Neural cell (in vitro differentiated cells): ENCODE results near the gene NLGN4Y. TPM values are rescaled to one million over a fixed set of nuclear protein-coding genes. Genes with fewer than 3 reads are reported as not detected.

ENCODE experiments used
- H2AFZ ChIP-seq: fragments of 200-600, 300-800 bp; sonication (generic), shearing (Covaris generic); 2 replicates; pipeline ENCODE4 v1.6.0; 2014; ENCODE audit warnings: low read depth, mild to moderate bottlenecking, antibody characterized with exemption, low read length, moderate library complexity
- H3F3A ChIP-seq: fragments of 200-600 bp; shearing (Covaris generic); 2 replicates; pipeline ENCODE4 v1.6.1; 2016; ENCODE audit warnings: mild to moderate bottlenecking, moderate library complexity, mixed read lengths, antibody characterized with exemption, low read length; ENCODE audit not compliant: insufficient read depth, poor library complexity, severe bottlenecking
- H3K27ac ChIP-seq: fragments of 200-600, 300-800 bp; sonication (generic), shearing (Covaris generic); 2 replicates; pipeline ENCODE4 v1.5.1; 2014; ENCODE audit warnings: mild to moderate bottlenecking, low read length, moderate library complexity
- H3K27me3 ChIP-seq: fragments of 300-800, 200-600 bp; sonication (generic), shearing (Covaris generic); 2 replicates; pipeline ENCODE4 v1.6.0; 2014; ENCODE audit warnings: mild to moderate bottlenecking, low read depth, low read length, moderate library complexity; ENCODE audit not compliant: insufficient read depth
- H3K36me3 ChIP-seq: fragments of 300-800, 200-600 bp; sonication (generic), shearing (Covaris generic); 2 replicates; pipeline ENCODE4 v1.5.1; 2014; ENCODE audit warnings: mild to moderate bottlenecking, antibody characterized with exemption, low read length, moderate library complexity; ENCODE audit not compliant: insufficient read depth
- H3K4me2 ChIP-seq: fragments of 300-800, 200-600 bp; sonication (generic), shearing (Covaris generic); 2 replicates; pipeline ENCODE4 v1.6.0; 2014; ENCODE audit warnings: mild to moderate bottlenecking, low read length
- H3K4me3 ChIP-seq: fragments of 300-800, 200-600 bp; sonication (generic), shearing (Covaris generic); 2 replicates; pipeline ENCODE4 v1.5.1; 2014; ENCODE audit warnings: mild to moderate bottlenecking, low read length, moderate library complexity
- H3K79me2 ChIP-seq: fragments of 200-600 bp; shearing (Covaris generic); replicated peaks from 2 replicates; pipeline ENCODE4 v1.6.0; 2014; ENCODE audit warnings: mild to moderate bottlenecking, low read length, moderate library complexity; ENCODE audit not compliant: insufficient read depth
- H3K9ac ChIP-seq: fragments of 300-800, 200-600 bp; sonication (generic), shearing (Covaris generic); 2 replicates; pipeline ENCODE4 v1.6.1; 2016; ENCODE audit warnings: mild to moderate bottlenecking, low read length, mixed read lengths
- H3K9me2 ChIP-seq: fragments of 200-600 bp; shearing (Covaris generic); 2 replicates; pipeline ENCODE4 v1.6.1; 2016; ENCODE audit warnings: mild to moderate bottlenecking, low read length, mixed read lengths; ENCODE audit not compliant: insufficient read depth
- H3K9me3 ChIP-seq: fragments of 200-600, 300-800 bp; sonication (generic), shearing (Covaris generic); 2 replicates; pipeline ENCODE4 v1.6.1; 2016; ENCODE audit warnings: mild to moderate bottlenecking, mixed run types, low read length, moderate library complexity, mixed read lengths
- H4K20me1 ChIP-seq: fragments of 200-600 bp; shearing (Covaris generic); 2 replicates; pipeline ENCODE4 v1.6.1; 2016; ENCODE audit warnings: mild to moderate bottlenecking, mixed run types; ENCODE audit not compliant: insufficient read depth
- CTCF ChIP-seq: fragments of 450-650 bp; IDR thresholded peaks from 2 replicates; pipeline ENCODE4 v1.5.1; 2014; ENCODE audit warnings: antibody characterized with exemption, mild to moderate bottlenecking, moderate library complexity; ENCODE audit not compliant: poor library complexity, severe bottlenecking
- EP300 ChIP-seq: fragments of 450-650 bp; conservative IDR thresholded peaks from 2 replicates; pipeline ENCODE4 v1.6.1; 2014; ENCODE audit warnings: antibody characterized with exemption, mild to moderate bottlenecking, moderate library complexity; ENCODE audit not compliant: poor library complexity, severe bottlenecking
- EZH2 ChIP-seq: fragments of 200-600, 300-800 bp; shearing (Covaris generic), sonication (generic); IDR thresholded peaks from 2 replicates; pipeline ENCODE4 v1.6.1; 2014; ENCODE audit warnings: antibody characterized with exemption, low read length, borderline replicate concordance, mild to moderate bottlenecking; ENCODE audit not compliant: insufficient read depth, poor library complexity, severe bottlenecking
- MXI1 ChIP-seq: fragments of 450-650 bp; conservative IDR thresholded peaks from 2 replicates; pipeline ENCODE4 v1.6.1; 2014; ENCODE audit warnings: antibody characterized with exemption, mild to moderate bottlenecking; ENCODE audit not compliant: poor library complexity, severe bottlenecking
- POLR2AphosphoS5 ChIP-seq: IDR thresholded peaks from 2 replicates; pipeline ENCODE4 v1.6.1; 2012
- RAD21 ChIP-seq: fragments of 450-650 bp; conservative IDR thresholded peaks from 2 replicates; pipeline ENCODE4 v1.6.1; 2014; ENCODE audit warnings: antibody characterized with exemption, mild to moderate bottlenecking, moderate library complexity
- SMC3 ChIP-seq: fragments of 450-650 bp; conservative IDR thresholded peaks from 2 replicates; pipeline ENCODE4 v1.6.1; 2014; ENCODE audit warnings: antibody characterized with exemption, mild to moderate bottlenecking, moderate library complexity; ENCODE audit not compliant: poor library complexity
- TAF1 ChIP-seq: IDR thresholded peaks from 2 replicates; pipeline ENCODE4 v1.6.1; 2012; ENCODE audit warnings: low read depth
- polyA plus RNA-seq: library from polyadenylated mRNA; depleted of rRNA; stranded (reverse); fragments of >200 nt; gene quantifications from 2 replicates; pipeline ENCODE4 v1.2.3, GENCODE V29; 2014
- TF ChIP-seq, protein P1 (sequence below): IDR thresholded peaks from 2 replicates; pipeline ENCODE4 v1.6.1; 2012; ENCODE audit warnings: borderline replicate concordance

The NLGN4Y gene
- polyA plus RNA-seq, 1 donor from 2014 or later: 15.2 TPM

- Histone ChIP-seq H4K20me1 (no peaks in the 10 kb centered on the region), H3K9ac (no peak overlapping the region), H3K79me2 (no peaks in the 10 kb centered on the region), H3K27ac (no peak overlapping the region), H3K4me2 (no peak overlapping the region), H3K9me3 (no peaks in the 10 kb centered on the region), H3K9me2 (no peaks in the 10 kb centered on the region), H3K4me3 (no peak overlapping the region), H3F3A (no peaks in the 10 kb centered on the region), H2AFZ (no peak overlapping the region), H3K27me3 (no peaks in the 10 kb centered on the region), H3K36me3 (no peaks in the 10 kb centered on the region)
- TF ChIP-seq EZH2 (no peak), TAF1 (no peak), POLR2AphosphoS5 (no peak), EP300 (no peak), SMC3 (no peak), RAD21 (no peak), MXI1 (no peak), CTCF (no peak)
- TF ChIP-seq, protein P1, sequence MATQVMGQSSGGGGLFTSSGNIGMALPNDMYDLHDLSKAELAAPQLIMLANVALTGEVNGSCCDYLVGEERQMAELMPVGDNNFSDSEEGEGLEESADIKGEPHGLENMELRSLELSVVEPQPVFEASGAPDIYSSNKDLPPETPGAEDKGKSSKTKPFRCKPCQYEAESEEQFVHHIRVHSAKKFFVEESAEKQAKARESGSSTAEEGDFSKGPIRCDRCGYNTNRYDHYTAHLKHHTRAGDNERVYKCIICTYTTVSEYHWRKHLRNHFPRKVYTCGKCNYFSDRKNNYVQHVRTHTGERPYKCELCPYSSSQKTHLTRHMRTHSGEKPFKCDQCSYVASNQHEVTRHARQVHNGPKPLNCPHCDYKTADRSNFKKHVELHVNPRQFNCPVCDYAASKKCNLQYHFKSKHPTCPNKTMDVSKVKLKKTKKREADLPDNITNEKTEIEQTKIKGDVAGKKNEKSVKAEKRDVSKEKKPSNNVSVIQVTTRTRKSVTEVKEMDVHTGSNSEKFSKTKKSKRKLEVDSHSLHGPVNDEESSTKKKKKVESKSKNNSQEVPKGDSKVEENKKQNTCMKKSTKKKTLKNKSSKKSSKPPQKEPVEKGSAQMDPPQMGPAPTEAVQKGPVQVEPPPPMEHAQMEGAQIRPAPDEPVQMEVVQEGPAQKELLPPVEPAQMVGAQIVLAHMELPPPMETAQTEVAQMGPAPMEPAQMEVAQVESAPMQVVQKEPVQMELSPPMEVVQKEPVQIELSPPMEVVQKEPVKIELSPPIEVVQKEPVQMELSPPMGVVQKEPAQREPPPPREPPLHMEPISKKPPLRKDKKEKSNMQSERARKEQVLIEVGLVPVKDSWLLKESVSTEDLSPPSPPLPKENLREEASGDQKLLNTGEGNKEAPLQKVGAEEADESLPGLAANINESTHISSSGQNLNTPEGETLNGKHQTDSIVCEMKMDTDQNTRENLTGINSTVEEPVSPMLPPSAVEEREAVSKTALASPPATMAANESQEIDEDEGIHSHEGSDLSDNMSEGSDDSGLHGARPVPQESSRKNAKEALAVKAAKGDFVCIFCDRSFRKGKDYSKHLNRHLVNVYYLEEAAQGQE: no peak
These were observed 57.0 kb downstream of the NLGN4Y start for GRCh38 chrY:14581294-14581693.

- no peaks in the 10 kb centered on the region for H3K27me3 ChIP-seq
- H3K27ac ChIP-seq: no peak overlapping the region
- H3K9me2 ChIP-seq: no peaks in the 10 kb centered on the region
- H3K79me2 ChIP-seq: no peaks in the 10 kb centered on the region
- H4K20me1 ChIP-seq: no peaks in the 10 kb centered on the region
- no peaks in the 10 kb centered on the region for H3K9me3 ChIP-seq
- H2AFZ ChIP-seq: no peak overlapping the region
- H3F3A ChIP-seq: no peaks in the 10 kb centered on the region
- H3K4me3 ChIP-seq: no peak overlapping the region
- no peak overlapping the region for H3K4me2 ChIP-seq
- TF ChIP-seq TAF1 (no peak), POLR2AphosphoS5 (no peak), RAD21 (no peak), CTCF (no peak), SMC3 (no peak), EP300 (no peak), EZH2 (no peak)
- TF ChIP-seq, protein P1: no peak
- no peak overlapping the region for H3K9ac ChIP-seq
- H3K36me3 ChIP-seq: no peaks in the 10 kb centered on the region
These were observed 62.4 kb downstream of the NLGN4Y start for GRCh38 chrY:14586725-14587124.
